GM18517 (cell line): ENCODE results near the gene RAMP3.
"Not testable (repeated sequence)": the region's sequence is repeated elsewhere in the genome, so short reads cannot be mapped to it uniquely, and the experiment has no call there.

Experiments used
- ATAC-seq: cut with Tn5 transposase; IDR thresholded peaks from one replicate; pipeline ENCODE4 v1.9.1; 2021; ENCODE audit warnings: mild to moderate bottlenecking, moderate library complexity; ENCODE audit not compliant: unreplicated experiment

The RAMP3 gene

GRCh38 chr7:45190406-45191165 is 33.0 kb downstream of the RAMP3 start:
- ATAC-seq, result no peak

DNA sequence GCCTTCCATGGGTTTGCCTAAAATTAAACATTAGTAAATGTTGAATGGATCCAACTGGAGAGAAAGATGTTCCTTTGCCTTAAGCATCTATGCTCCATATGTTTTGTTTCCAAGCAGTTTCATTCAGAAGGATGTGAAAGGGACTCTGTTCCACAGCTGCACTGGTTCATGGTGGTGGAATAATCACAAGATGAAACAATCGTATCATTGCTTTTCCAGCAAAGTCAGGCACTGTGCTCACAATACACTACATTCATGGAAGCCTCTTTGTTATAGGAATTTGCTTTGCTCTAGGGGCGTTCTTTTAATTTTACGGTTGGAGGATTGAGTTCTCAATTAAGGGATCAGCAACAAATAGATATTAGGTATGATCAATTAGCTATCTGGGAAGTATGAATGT is 33.8 kb downstream of the RAMP3 start:
- ATAC-seq, result no peak

DNA sequence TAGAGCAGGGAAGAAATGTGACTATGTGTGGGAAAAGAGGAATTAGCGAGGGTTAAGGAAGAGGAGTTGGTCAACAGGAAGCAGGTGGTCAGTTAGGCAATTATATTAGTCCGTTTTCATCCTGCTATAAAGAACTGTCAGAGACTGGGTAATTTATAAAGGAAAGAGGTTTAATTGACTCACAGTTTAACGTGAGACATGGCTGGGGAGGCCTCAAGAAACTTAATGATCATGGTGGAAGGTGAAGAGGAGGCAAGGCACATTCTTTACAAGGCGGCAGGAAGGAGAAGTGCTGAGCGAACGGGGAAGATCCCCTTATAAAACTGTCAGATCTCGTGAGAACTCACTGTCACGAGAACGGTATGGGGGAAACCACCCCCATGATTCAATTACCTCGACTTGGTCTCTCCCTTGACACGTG is 35.0 kb downstream of the RAMP3 start:
- ATAC-seq, result no peak

- no peak for ATAC-seq
These were observed 36.2 kb downstream of the RAMP3 start for GRCh38 chr7:45193828-45194227.

DNA sequence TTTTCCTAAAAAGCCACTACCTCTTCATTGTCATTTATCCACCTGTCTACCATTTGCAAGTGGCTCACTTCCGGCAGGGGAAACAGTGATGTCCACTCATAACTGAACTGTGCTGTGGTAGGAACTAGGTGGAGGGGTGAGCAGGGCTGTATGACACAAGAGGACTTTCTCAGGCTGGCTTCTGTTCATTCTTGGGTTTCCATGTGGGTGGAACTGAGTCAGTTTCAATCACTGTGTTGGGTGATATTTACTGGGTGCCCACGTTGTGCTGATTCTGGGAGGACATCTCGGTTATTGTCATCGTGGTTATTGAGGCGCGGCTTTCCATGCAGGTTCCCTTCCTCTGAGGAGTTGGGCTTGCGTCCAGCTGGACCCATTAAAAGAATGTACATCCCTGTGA is 38.8 kb downstream of the RAMP3 start:
- ATAC-seq, result peak; percentile 86

DNA sequence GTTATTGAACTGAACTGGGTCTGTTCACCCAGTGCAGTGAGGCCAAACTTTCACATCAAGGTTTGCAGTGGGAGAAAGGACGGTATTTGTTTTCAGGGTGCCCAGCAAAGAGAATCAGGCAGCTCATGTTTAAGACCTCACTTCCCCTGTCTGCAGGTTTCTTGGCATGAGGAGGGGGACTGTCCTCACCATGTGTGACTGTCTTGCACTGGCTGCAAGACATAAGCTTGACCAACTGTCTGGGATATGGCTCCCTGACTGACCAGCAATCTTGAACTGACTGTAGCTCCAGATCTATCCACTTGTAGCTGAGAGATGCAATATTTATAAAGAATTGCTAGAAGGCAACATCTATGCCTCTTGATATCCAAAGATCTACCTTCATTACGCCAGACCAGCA is 39.9 kb downstream of the RAMP3 start:
- no peak for ATAC-seq

GRCh38 chr7:45198986-45199385 is 41.4 kb downstream of the RAMP3 start:
- no peak for ATAC-seq

DNA sequence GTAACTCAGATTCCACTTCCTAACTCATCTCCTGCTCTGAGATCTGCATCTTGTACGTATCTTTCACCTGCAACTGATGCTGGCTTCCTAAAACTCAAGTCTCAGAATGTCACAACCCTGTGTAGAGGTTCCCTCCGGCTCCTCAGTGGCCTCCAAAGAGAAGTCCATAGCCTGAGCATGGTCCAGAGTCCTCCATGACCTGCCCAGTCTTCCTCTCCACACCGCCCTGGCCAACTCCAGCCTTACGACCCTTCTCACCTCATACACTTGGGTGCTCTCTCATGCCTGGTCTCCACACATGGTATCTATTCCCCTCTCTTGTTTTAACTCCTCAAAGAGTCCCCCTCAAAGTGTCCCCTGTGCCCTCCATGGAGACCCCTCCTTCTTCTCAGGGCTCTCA is 41.9 kb downstream of the RAMP3 start:
- no peak for ATAC-seq

GRCh38 chr7:45202625-45203024 is 45.0 kb downstream of the RAMP3 start:
- ATAC-seq, result no peak

- no peak for ATAC-seq
These were observed 45.4 kb downstream of the RAMP3 start for GRCh38 chr7:45203036-45203435.

DNA sequence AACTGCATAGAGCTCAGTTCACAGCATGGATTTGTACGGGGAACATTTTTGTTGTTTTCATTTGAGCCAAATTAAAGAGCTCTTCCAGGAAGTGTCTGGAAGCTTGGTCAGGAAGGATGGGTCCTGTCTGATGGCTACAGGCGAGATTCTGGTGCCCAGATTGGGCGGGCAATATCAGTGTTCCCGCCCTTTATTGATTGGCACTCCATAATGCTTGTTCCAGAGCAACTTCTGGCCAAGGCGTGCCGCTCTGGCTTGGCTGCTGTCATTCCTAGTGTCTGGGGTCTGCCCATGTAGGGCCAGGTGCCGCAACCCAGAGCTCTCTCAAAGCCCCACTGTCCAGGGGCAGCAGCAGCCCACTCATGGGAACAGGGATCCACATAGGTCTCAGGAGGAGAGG is 45.9 kb downstream of the RAMP3 start:
- ATAC-seq, result no peak

- peak; percentile 97 for ATAC-seq
These were observed 46.4 kb downstream of the RAMP3 start for GRCh38 chr7:45203936-45204445.

DNA sequence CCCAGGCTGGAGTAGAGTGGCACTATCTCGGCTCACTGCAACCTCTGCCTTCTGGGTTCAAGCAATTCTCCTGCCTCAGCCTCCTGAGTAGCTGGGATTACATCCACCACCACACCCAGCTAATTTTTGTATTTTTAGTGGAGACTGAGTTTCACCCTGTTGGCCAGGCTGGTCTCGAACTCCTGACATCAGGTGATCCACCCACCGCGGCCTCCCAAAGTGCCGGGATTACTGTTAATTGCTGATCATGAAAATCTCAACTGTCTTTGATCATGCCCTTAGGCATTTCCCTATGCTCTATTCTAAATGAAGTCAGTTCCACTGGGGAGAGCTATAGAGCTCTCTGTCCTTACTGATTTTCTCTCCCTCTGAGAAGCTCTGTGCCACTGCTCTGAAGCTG is 48.7 kb downstream of the RAMP3 start:
- ATAC-seq, result not testable (repeated sequence)

DNA sequence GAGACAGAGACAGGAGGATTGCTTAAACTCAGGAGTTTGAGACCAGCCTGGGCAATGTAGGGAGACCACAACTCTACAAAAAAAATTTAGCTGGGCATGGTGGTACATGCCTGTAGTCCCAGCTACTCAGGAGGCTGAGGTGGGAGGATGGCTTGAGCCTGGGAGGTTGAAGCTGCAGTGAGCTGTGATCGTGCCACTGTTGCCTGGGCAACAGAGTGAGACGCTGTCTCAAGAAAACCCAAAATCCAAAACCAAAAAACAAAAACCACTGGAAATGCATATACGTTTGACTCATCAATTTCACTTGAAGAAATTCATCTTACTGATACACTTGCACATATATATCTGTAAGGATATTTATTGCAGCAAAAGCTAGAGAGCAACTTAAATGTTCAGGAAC is 52.3 kb downstream of the RAMP3 start:
- not testable (repeated sequence) for ATAC-seq

DNA sequence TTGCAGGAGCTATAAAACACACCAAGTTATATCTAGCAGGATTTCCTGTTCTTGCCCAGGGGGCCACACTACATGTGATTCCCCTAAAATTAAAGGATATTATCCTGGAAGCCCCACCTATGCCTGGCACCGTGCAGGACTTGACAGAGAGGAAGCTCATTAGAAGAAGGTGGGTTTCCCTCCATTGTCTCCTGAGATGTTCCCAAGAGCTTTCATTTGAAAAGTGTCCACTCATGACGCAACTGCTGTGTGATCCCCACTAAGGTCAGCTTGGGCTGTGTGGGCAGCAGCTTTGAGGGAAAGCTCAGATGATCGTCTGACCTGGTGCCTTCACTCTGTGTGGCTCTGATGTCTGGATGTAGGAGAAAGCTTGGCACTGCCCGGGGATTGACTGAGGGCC is 53.5 kb downstream of the RAMP3 start:
- no peak for ATAC-seq

DNA sequence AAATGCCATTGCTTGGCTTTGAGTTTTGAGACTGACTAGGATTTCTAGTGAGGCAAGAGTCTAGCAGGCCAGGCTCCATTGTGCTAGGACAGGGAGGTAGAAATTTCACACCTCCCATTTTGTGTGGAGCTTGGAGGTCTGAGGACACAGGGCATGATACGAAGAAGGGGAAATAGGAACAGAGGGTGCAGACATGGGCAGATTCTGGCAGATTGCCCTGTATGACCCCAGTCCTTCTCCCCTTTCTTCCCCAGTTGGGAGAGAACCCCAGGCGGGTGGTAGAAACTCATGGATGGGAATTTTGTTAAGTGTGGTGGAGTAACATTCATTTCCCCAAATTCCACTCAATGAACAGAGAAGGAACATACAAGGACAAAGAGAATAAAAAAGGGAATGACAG is 54.4 kb downstream of the RAMP3 start:
- ATAC-seq, result no peak

DNA sequence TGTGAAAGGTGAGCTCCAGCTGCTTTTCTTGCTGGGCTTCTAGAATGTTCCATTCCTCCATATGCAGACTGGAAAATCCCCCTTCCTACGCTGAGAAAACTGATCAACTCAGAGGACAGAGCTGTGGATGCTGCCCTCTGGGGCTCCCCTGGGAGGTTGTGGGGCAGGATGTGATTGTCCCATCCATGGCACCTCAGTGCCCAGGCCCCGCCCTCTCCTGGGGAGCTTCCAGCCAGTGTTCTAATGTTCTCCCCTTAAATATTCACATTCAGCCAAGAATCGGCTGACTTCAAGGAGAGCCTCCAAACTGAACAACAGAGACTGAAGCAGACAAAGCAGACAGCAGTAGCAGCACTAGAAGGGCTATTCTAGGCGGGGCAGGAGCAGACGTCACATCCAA is 55.0 kb downstream of the RAMP3 start:
- no peak for ATAC-seq

GRCh38 chr7:45215601-45216062 is 58.0 kb downstream of the RAMP3 start:
- no peak for ATAC-seq

DNA sequence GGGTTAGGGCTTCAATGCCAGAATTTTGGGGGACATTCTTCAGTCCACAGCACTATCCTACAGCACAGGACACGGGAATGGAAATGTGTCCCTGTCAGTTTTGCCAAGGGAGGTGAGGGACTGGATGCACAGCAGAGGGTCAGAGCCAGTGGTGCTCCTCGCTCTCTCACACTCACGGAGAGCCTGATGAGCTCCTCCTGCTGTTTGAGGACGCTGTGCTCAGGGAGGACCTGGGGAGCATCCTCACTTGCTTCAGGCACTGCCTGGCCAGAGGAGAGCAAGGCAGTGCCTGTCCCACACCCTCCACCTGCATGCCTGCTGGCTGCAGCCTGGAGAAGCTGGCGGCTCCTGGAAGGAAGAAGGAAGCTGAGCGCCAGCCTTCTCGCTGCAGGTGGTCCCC is 58.6 kb downstream of the RAMP3 start:
- no peak for ATAC-seq

DNA sequence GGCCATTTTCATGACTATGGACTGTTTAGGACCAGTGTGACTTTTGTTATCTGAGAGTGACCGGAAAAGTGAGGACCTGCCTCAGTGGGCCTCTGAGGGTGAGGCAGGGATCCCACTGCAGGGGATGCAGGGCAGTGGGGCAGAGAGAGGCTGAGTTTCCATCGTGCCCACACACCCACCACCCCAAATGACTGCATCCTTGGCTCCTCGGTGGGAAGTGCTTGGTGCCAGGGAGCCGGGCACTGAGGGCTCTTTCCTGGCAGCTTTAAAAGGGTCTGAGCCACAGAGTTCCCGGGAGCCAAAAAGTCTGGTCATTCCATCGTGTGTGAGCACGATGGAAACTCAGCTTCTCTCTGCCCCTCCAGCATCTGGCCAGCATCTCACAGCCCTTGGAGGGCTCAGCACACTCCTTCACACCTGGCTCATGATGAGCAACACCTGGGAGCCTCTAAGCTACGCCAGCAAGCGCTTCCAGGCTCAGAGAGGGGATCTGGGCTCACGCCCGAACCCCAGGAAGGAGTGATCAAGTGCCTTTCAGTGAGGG is 59.1 kb downstream of the RAMP3 start:
- no peak for ATAC-seq

GRCh38 chr7:45217358-45217757 is 59.8 kb downstream of the RAMP3 start:
- no peak for ATAC-seq

DNA sequence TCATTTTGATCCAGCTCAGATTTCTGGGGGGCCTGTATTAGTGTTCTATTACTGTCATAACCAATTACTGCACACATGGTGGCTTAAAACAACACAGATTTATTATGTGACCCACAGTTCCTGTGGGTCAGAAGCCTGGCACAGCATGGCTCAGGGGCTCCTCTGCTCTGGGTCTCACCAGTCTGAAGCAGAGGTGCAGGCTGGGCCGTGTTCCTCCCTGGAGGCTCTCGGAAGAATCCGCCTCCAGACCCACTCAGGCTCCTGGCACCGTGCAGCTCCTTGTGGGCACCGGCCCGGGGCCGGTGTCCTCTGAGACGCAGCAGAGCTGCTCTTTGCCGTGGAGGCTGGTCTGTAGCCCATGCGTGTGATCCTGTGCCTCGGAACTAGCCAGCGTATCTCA is 61.5 kb downstream of the RAMP3 start:
- ATAC-seq, result no peak
